GM10847 (cell line): ENCODE results near the gene MSRB3.

Experiments used
- POLR2A ChIP-seq: IDR thresholded peaks from 2 replicates; pipeline ENCODE4 v1.6.1; 2011; ENCODE audit not compliant: insufficient read length; ENCODE audit errors: extremely low read depth

The MSRB3 gene

GRCh38 chr12:65472079-65472478, 193.6 kb downstream of the MSRB3 start:
- no peak for TF ChIP-seq POLR2A

- TF ChIP-seq POLR2A, result no peak
These were observed 196.3 kb downstream of the MSRB3 start for GRCh38 chr12:65474831-65475230.

- TF ChIP-seq POLR2A, result no peak
These were observed 199.2 kb downstream of the MSRB3 start for GRCh38 chr12:65477721-65478120.

GRCh38 chr12:65488197-65488596, 209.7 kb downstream of the MSRB3 start:
- no peak for TF ChIP-seq POLR2A

- TF ChIP-seq POLR2A, result no peak
These were observed 211.8 kb downstream of the MSRB3 start for GRCh38 chr12:65490250-65490649.

GRCh38 chr12:65492998-65493912, 214.8 kb downstream of the MSRB3 start:
- TF ChIP-seq POLR2A, result no peak

- no peak for TF ChIP-seq POLR2A
These were observed 215.4 kb downstream of the MSRB3 start for GRCh38 chr12:65493913-65494245.

GRCh38 chr12:65494537-65494936, 216.1 kb downstream of the MSRB3 start:
- TF ChIP-seq POLR2A, result no peak

GRCh38 chr12:65495233-65495632, 216.8 kb downstream of the MSRB3 start:
- no peak for TF ChIP-seq POLR2A

- no peak for TF ChIP-seq POLR2A
These were observed 218.1 kb downstream of the MSRB3 start for GRCh38 chr12:65496617-65497016.

GRCh38 chr12:65497660-65498059, 219.2 kb downstream of the MSRB3 start:
- no peak for TF ChIP-seq POLR2A

- no peak for TF ChIP-seq POLR2A
These were observed 220.7 kb downstream of the MSRB3 start for GRCh38 chr12:65499167-65499566.

- no peak for TF ChIP-seq POLR2A
These were observed 221.8 kb downstream of the MSRB3 start for GRCh38 chr12:65500091-65500900.

GRCh38 chr12:65501093-65501621, 222.7 kb downstream of the MSRB3 start:
- no peak for TF ChIP-seq POLR2A

GRCh38 chr12:65501935-65502334, 223.5 kb downstream of the MSRB3 start:
- TF ChIP-seq POLR2A, result no peak

GRCh38 chr12:65504417-65504816, 225.9 kb downstream of the MSRB3 start:
- TF ChIP-seq POLR2A, result no peak
